GM18498 (cell line): ENCODE results near the gene FTCDNL1.

ENCODE experiments used
- ATAC-seq: cut with Tn5 transposase; IDR thresholded peaks from one replicate; pipeline ENCODE4 v1.9.1; 2021; ENCODE audit warnings: mild to moderate bottlenecking, moderate library complexity; ENCODE audit not compliant: unreplicated experiment

Gene FTCDNL1

GRCh38 chr2:199842631-199843395, 8.2 kb downstream of the FTCDNL1 start:
- ATAC-seq = no peak

- ATAC-seq = no peak
Observed at GRCh38 chr2:199841409-199841808, 9.6 kb downstream of the FTCDNL1 start.

DNA sequence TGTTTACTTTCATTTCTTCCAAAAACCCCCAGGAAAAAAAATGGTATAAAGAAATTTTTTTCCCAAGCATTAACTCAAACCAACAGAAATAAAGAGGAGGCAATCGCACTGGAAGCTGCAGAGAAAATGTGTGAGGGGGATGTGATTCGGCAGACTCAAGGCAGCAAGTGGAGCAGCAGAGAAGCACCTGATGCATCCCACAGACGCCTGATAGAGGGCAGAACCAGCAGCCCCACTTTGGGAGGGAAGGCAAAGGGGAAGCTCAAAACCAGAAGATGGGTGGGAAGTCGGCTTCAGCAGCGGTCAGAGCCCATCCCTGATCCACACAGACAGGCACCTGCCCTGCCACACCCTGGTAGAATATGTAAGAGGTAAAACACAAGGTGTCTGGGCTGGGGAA, 12.6 kb downstream of the FTCDNL1 start:
- no peak for ATAC-seq

- ATAC-seq = no peak
Observed at GRCh38 chr2:199836943-199837342, 14.0 kb downstream of the FTCDNL1 start.

GRCh38 chr2:199833525-199833924, 17.5 kb downstream of the FTCDNL1 start:
- ATAC-seq = no peak

GRCh38 chr2:199830531-199830930, 20.5 kb downstream of the FTCDNL1 start:
- no peak for ATAC-seq

GRCh38 chr2:199829628-199830027, 21.4 kb downstream of the FTCDNL1 start:
- no peak for ATAC-seq

DNA sequence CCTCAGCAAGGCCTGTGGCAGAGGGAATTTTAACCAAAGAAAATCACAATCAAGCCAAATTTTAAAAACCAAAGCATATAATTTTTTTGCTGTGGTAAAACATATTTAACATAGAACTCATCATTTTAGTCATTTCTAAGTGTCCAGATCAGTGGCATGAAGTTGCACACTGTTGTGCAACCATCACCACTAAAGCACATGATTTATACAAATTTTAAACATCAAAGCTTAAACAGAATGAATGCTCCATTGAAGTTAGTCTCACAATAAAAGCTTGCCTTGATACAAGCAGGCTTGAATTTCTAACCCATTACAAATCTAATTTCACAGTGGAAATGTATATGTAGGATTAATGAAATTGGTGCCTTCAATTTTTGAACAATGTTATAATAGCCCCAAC, 31.2 kb downstream of the FTCDNL1 start:
- no peak for ATAC-seq

- ATAC-seq = no peak
Observed at GRCh38 chr2:199818754-199819153, 32.2 kb downstream of the FTCDNL1 start.

DNA sequence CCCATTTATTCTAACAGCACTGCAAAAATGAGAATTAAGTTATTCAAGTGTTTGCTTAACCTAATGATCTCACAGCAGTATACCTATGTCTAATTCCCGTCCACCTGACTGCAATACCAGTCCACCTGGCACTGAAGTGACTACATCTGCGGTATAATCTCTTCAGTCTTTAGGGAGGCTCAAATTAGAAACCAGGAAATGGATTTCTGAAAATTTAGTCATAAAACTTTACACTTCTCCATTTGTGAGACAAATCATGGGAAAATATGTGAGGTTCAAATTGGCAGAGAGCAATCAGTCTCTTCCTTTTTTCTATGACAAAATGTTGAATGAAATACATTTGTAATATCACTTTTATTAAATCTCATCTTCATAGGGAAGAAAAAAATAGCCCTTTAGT, 33.0 kb downstream of the FTCDNL1 start:
- ATAC-seq = no peak

DNA sequence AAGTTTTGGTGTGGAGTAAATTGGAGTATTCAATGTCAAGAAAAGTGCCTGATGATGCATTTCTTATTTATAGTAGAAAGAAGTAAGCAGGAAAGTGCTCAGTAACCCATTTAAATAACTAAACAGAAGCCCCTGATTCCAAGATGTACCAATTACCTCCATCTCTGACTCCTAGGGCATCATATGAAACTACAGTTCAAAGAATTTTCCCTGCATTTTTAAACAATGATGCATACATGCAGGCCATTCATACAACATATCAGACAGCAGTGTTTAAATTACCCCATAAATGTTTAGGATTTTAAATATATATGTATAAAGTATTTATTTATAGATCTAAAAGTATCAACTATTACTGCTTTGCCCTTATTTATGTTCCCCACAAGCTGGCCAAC, 36.2 kb downstream of the FTCDNL1 start:
- ATAC-seq = no peak

DNA sequence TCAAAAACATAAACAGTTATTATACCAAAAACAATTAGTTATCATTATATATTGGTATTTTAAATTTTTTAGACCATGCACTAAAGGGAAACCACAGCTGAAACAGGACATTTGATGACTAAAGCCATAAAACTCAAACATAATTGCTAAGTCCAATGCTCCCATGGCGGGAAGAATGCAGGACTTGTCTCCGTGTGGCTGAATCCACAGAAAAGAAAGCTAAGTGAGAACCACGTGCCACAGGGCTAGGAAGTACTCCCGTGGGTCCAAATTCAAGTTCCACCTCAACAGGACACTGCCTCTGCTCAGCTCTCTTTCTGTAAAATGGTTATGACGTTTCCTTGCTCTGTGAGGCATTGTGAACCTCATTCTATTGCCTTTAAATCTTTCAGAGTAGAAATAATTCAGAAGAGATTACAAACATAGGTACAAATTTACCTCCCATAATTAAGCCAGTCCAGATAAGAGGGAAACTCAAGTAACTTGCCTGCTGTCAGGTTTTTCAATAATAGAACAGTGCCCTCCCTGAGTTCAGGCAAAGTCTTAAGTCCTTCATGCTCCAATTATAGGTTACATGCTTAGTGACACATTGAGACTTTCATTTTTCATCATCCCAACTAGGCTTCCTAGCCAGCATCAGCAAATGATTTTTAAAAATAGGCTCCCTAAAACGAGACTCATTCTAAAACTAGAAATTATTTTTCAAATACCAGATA, 36.7 kb downstream of the FTCDNL1 start:
- ATAC-seq = no peak

GRCh38 chr2:199812493-199812892, 38.5 kb downstream of the FTCDNL1 start:
- no peak for ATAC-seq

- ATAC-seq = no peak
Observed at GRCh38 chr2:199811346-199811745, 39.6 kb downstream of the FTCDNL1 start.

- no peak for ATAC-seq
Observed at GRCh38 chr2:199810422-199811171, 40.4 kb downstream of the FTCDNL1 start.

DNA sequence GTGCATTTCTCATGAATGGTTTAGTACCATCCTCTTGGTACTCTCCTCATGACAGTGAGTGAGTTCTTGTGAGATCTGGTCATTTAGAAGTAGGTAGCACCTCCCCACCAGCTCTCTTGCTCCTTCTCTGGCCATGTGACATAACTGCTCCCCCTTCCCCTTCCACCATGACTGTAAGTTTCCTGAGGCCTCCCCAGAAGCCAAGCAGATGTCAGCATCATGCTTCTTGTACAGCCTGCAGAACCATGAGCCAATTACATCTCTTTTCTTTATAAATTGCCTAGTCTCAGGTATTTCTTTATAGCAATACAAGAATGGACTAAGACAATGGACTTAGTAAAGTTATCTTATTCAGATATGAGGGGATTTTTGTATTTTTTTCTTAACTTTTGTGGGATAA, 43.0 kb downstream of the FTCDNL1 start:
- no peak for ATAC-seq

DNA sequence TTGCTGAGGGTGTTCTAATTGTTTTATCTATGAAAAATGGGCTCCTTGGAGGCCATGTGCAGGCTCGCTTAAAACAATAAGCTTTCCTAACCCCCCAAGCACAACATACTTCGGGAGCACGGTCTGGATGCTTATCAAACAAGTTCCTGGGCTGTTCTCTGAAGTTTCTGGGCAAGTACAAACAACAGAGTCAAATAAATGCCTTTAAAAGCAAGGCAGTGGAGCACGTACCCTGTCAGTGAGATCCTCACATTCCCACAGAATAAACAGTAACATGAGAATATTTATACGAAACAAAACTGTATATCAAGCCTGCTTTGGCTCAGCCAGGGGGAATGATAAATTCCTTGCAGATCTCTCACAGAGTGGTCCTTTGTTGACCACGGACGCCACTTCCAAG, 44.8 kb downstream of the FTCDNL1 start:
- ATAC-seq = no peak

GRCh38 chr2:199804831-199805230, 46.2 kb downstream of the FTCDNL1 start:
- no peak for ATAC-seq

GRCh38 chr2:199798831-199799580, 52.0 kb downstream of the FTCDNL1 start:
- no peak for ATAC-seq

DNA sequence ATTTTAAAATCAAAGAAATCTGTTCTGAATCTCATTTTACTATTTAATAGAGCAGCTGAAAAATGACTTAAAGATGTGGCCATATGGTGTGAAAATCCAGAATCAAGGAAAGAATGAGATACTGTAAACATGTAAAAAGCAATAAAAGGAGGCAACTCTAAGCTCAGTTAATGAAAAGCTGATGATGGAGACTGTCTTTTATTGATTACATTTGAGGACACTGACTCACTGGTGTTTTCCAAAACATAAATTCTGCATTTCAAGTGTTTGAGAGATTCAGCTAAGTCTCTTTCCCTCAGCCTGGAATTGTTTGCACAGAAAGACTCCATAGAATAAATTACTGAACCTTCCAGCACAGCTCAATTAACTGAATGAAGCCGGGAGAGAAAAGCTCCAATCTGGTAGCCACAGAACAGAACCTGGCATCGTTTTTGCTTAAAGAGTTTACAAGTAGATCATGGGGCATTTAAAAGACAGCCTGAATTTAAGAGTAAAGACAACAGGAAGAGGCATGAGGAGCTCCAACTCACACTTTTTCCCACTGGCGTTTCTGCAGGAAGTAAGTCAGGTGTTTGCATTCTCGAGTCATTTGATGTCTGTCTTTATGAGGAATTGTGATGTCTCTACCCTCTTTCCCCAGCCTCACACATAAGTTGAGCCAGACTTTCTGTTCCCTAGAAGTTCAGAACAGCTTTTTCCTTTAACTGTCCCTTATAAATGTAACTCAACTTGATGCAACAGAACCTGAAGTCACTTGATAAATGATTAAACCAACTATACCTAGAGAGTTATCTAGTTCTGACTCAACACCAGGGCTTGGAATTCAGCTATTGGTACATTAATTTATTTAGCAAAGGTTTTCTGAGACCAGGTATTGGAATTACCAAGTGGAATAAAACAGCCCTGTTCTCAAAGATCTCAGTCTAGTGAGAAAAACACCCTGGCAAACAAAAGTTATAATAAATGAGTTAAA, 53.3 kb downstream of the FTCDNL1 start:
- ATAC-seq = no peak
